ENCODE results near the gene HTR2C. TPM values are rescaled to one million over a fixed set of nuclear protein-coding genes. Genes with fewer than 3 reads are reported as not detected.

The HTR2C gene

Small RNA genes within 50 kb of the gene (small RNA-seq; reads per million reads assigned to genes)
- gene AL355812.1 (not detected), gene MIR1264 (not detected), gene MIR1298 (0.21 reads per million), gene MIR1911 (not detected), gene MIR1912 (not detected), gene MIR448 (not detected), gene MIR764 (not detected), gene SNORA35 (not detected)

Data from skeletal muscle satellite cell (primary cell).